Dendritic cell treated with granulocyte-macrophage colony-stimulating factor and Interleukin-4, amounts not matched to agents 40 ng/mL and 50 ng/mL, for 4 days (primary cell): ENCODE measurements around the gene GAD1.
A peak's percentile ranks its signal among the peaks of the same experiment; 100 is the strongest.

Experiments
- H3K27ac Mint-ChIP-seq: one replicate; pipeline ENCODE4 v1.8.0; 2022; ENCODE audit warnings: mild to moderate bottlenecking, mixed read lengths
- H3K27me3 Mint-ChIP-seq: one replicate; pipeline ENCODE4 v1.8.0; 2022; ENCODE audit warnings: mild to moderate bottlenecking, mixed read lengths
- H3K36me3 Mint-ChIP-seq: one replicate; pipeline ENCODE4 v1.8.0; 2022; ENCODE audit warnings: low read depth, mixed read lengths
- H3K4me1 Mint-ChIP-seq: one replicate; pipeline ENCODE4 v1.8.0; 2022; ENCODE audit warnings: low read depth, mixed read lengths
- H3K4me3 Mint-ChIP-seq: one replicate; pipeline ENCODE4 v1.8.0; 2022; ENCODE audit warnings: mild to moderate bottlenecking, moderate library complexity, mixed read lengths
- H3K9me3 Mint-ChIP-seq: one replicate; pipeline ENCODE4 v1.8.0; 2022; ENCODE audit warnings: mixed read lengths
- intact Hi-C: fragments of 100-400 bp; cut with micrococcal nuclease; formaldehyde crosslinking; loops from one replicate; pipeline ENCODE4 v1.15.0; 2022

The GAD1 gene

GRCh38 chr2:170813611-170814532 lies 2.8 kb upstream of the GAD1 start:
- H3K9me3 Mint-ChIP-seq, result no peaks in the 10 kb centered on the region

GRCh38 chr2:170814533-170815230 lies 2.0 kb upstream of the GAD1 start:
- Mint-ChIP-seq H3K4me3 (no peak overlapping the region), H3K4me1 (peaks cover 53% of the 10 kb centered on the region), H3K27ac (no peak overlapping the region), H3K36me3 (no peaks in the 10 kb centered on the region), H3K9me3 (no peaks in the 10 kb centered on the region), H3K27me3 (peaks cover 86% of the 10 kb centered on the region)
- intact Hi-C loops, result loop anchor here (10.0 kb wide), 1 partner anchor 580 kb away; no protein-coding TSS in a partner anchor

More at GRCh38 chr2:170813611-170814532, 2.8 kb upstream of the GAD1 start:
- Mint-ChIP-seq H3K27me3 (peaks cover 86% of the 10 kb centered on the region), H3K27ac (no peak overlapping the region), H3K4me3 (no peak overlapping the region), H3K4me1 (peaks cover 51% of the 10 kb centered on the region), H3K36me3 (no peaks in the 10 kb centered on the region)
- intact Hi-C loops, result loop anchor here (2.0 to 10.0 kb wide), 2 partner anchors 453 to 579 kb away; no protein-coding TSS in a partner anchor

GRCh38 chr2:170815311-170815710 lies 1.4 kb upstream of the GAD1 start:
- Mint-ChIP-seq H3K36me3 (no peaks in the 10 kb centered on the region), H3K27ac (no peak overlapping the region), H3K4me3 (no peak overlapping the region), H3K9me3 (no peaks in the 10 kb centered on the region), H3K27me3 (peaks cover 89% of the 10 kb centered on the region), H3K4me1 (peaks cover 57% of the 10 kb centered on the region)
- intact Hi-C loops, result loop anchor here (10.0 kb wide), 1 partner anchor 581 kb away; no protein-coding TSS in a partner anchor

GRCh38 chr2:170815746-170816503 lies 762 bp upstream of the GAD1 start:
- intact Hi-C loops, result loop anchor here (1.0 to 10.0 kb wide), 2 partner anchors 101 to 581 kb away; partner anchors contain the start of gene SP5
- H3K9me3 Mint-ChIP-seq, result no peaks in the 10 kb centered on the region
- peaks cover 63% of the 10 kb centered on the region for H3K4me1 Mint-ChIP-seq
- H3K4me3 Mint-ChIP-seq, result peak overlapping the region; percentile 75
- no peaks in the 10 kb centered on the region for H3K36me3 Mint-ChIP-seq
- peaks cover 90% of the 10 kb centered on the region for H3K27me3 Mint-ChIP-seq
- H3K27ac Mint-ChIP-seq, result no peak overlapping the region

- H3K4me3 Mint-ChIP-seq, result peak overlapping the region; percentile 75
- H3K27ac Mint-ChIP-seq, result peak overlapping the region; percentile 62
- peaks cover 77% of the 10 kb centered on the region for H3K4me1 Mint-ChIP-seq
- H3K9me3 Mint-ChIP-seq, result no peaks in the 10 kb centered on the region
- H3K27me3 Mint-ChIP-seq, result peaks cover 95% of the 10 kb centered on the region
- intact Hi-C loops, result loop anchor here (10.0 kb wide), 1 partner anchor 583 kb away; no protein-coding TSS in a partner anchor
- no peaks in the 10 kb centered on the region for H3K36me3 Mint-ChIP-seq
Measured at GRCh38 chr2:170817093-170818035, 677 bp downstream of the GAD1 start.

GRCh38 chr2:170818036-170818751 lies 1.5 kb downstream of the GAD1 start:
- peak overlapping the region; percentile 75 for H3K4me3 Mint-ChIP-seq
- intact Hi-C loops, result loop anchor here (10.0 kb wide), 1 partner anchor 583 kb away; no protein-coding TSS in a partner anchor
- H3K4me1 Mint-ChIP-seq, result peaks cover 82% of the 10 kb centered on the region
- no peaks in the 10 kb centered on the region for H3K36me3 Mint-ChIP-seq
- peaks cover 96% of the 10 kb centered on the region for H3K27me3 Mint-ChIP-seq
- no peaks in the 10 kb centered on the region for H3K9me3 Mint-ChIP-seq
- no peak overlapping the region for H3K27ac Mint-ChIP-seq

GRCh38 chr2:170818752-170819470 lies 2.2 kb downstream of the GAD1 start:
- Mint-ChIP-seq H3K4me3 (no peak overlapping the region), H3K27me3 (peaks cover 95% of the 10 kb centered on the region), H3K9me3 (no peaks in the 10 kb centered on the region), H3K36me3 (no peaks in the 10 kb centered on the region), H3K4me1 (peaks cover 75% of the 10 kb centered on the region), H3K27ac (no peak overlapping the region)
- intact Hi-C loops, result loop anchor here (10.0 kb wide), 1 partner anchor 584 kb away; no protein-coding TSS in a partner anchor

- no peaks in the 10 kb centered on the region for H3K36me3 Mint-ChIP-seq
- intact Hi-C loops, result loop anchor here (10.0 kb wide), 1 partner anchor 585 kb away; no protein-coding TSS in a partner anchor
- peaks cover 66% of the 10 kb centered on the region for H3K4me1 Mint-ChIP-seq
Measured at GRCh38 chr2:170819680-170820664, 3.3 kb downstream of the GAD1 start.

GRCh38 chr2:170820757-170821530 lies 4.3 kb downstream of the GAD1 start:
- H3K27ac Mint-ChIP-seq, result no peak overlapping the region
- peaks cover 95% of the 10 kb centered on the region for H3K27me3 Mint-ChIP-seq
- peak overlapping the region; percentile 30 for H3K4me3 Mint-ChIP-seq
- no peaks in the 10 kb centered on the region for H3K9me3 Mint-ChIP-seq
- intact Hi-C loops, result no loop called here
- H3K36me3 Mint-ChIP-seq, result no peaks in the 10 kb centered on the region
- H3K4me1 Mint-ChIP-seq, result peaks cover 58% of the 10 kb centered on the region

More at GRCh38 chr2:170819680-170820664, 3.3 kb downstream of the GAD1 start:
- Mint-ChIP-seq H3K4me3 (no peak overlapping the region), H3K27me3 (peaks cover 95% of the 10 kb centered on the region), H3K9me3 (no peaks in the 10 kb centered on the region), H3K27ac (no peak overlapping the region)

- H3K9me3 Mint-ChIP-seq, result no peaks in the 10 kb centered on the region
- H3K4me3 Mint-ChIP-seq, result no peak overlapping the region
- H3K4me1 Mint-ChIP-seq, result peaks cover 54% of the 10 kb centered on the region
- intact Hi-C loops, result no loop called here
- H3K36me3 Mint-ChIP-seq, result no peaks in the 10 kb centered on the region
- H3K27ac Mint-ChIP-seq, result no peak overlapping the region
- H3K27me3 Mint-ChIP-seq, result peaks cover 95% of the 10 kb centered on the region
Measured at GRCh38 chr2:170821531-170822289, 5.0 kb downstream of the GAD1 start.
